HL-60 (cell line): ENCODE measurements around the gene CTNNA2.

ENCODE experiments used
- GABPA ChIP-seq: IDR thresholded peaks from 2 replicates; pipeline ENCODE4 v1.6.1; 2012; ENCODE audit warnings: low read depth
- POLR2AphosphoS5 ChIP-seq: IDR thresholded peaks from 2 replicates; pipeline ENCODE4 v1.6.1; 2012; ENCODE audit warnings: low read depth
- TF ChIP-seq, protein P1 (sequence below): IDR thresholded peaks from one replicate; pipeline ENCODE4 v1.5.1; 2011; ENCODE audit warnings: low read length, control low read depth, inconsistent platforms; ENCODE audit not compliant: insufficient read depth
- TF ChIP-seq, protein P2 (sequence below): IDR thresholded peaks from 2 replicates; pipeline ENCODE4 v1.6.1; 2012; ENCODE audit warnings: low read depth; ENCODE audit not compliant: insufficient replicate concordance

DNA sequence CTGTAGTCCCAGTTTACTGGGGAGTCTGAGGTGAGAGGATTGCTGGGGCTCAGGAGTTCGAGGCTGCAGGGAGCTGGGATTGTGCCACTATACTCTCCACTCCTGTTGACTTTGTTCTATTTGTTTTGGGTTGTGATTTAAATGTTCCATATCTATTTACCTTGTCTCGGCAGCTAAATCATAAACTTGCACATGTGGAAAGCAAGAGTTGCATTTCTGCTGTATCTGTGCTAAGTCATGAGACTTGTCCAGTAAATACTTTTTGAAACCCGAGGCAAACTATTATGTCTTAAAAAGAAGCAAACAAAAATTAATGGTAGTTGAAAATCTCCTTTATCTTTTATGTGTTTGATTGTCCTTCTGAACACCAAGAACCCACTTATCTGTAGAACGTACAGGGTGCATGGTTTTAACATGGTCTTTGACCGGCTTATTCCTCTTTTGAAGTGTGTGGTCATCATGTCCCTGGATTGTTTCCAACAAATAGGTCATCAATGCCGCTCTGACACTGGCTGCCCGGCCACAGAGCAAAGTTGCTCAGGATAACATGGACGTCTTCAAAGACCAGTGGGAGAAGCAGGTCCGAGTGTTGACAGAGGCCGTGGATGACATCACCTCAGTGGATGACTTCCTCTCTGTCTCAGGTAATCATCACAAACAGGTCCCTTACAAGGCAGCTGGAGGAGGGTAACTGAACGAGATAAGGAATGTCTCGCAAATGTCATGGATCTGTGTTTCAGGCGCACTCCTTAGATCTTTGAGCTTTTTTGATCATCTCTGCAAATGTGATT is 1032.8 kb downstream of the CTNNA2 start:
- TF ChIP-seq, protein P1, sequence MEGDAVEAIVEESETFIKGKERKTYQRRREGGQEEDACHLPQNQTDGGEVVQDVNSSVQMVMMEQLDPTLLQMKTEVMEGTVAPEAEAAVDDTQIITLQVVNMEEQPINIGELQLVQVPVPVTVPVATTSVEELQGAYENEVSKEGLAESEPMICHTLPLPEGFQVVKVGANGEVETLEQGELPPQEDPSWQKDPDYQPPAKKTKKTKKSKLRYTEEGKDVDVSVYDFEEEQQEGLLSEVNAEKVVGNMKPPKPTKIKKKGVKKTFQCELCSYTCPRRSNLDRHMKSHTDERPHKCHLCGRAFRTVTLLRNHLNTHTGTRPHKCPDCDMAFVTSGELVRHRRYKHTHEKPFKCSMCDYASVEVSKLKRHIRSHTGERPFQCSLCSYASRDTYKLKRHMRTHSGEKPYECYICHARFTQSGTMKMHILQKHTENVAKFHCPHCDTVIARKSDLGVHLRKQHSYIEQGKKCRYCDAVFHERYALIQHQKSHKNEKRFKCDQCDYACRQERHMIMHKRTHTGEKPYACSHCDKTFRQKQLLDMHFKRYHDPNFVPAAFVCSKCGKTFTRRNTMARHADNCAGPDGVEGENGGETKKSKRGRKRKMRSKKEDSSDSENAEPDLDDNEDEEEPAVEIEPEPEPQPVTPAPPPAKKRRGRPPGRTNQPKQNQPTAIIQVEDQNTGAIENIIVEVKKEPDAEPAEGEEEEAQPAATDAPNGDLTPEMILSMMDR = no peak
- TF ChIP-seq, protein P2, sequence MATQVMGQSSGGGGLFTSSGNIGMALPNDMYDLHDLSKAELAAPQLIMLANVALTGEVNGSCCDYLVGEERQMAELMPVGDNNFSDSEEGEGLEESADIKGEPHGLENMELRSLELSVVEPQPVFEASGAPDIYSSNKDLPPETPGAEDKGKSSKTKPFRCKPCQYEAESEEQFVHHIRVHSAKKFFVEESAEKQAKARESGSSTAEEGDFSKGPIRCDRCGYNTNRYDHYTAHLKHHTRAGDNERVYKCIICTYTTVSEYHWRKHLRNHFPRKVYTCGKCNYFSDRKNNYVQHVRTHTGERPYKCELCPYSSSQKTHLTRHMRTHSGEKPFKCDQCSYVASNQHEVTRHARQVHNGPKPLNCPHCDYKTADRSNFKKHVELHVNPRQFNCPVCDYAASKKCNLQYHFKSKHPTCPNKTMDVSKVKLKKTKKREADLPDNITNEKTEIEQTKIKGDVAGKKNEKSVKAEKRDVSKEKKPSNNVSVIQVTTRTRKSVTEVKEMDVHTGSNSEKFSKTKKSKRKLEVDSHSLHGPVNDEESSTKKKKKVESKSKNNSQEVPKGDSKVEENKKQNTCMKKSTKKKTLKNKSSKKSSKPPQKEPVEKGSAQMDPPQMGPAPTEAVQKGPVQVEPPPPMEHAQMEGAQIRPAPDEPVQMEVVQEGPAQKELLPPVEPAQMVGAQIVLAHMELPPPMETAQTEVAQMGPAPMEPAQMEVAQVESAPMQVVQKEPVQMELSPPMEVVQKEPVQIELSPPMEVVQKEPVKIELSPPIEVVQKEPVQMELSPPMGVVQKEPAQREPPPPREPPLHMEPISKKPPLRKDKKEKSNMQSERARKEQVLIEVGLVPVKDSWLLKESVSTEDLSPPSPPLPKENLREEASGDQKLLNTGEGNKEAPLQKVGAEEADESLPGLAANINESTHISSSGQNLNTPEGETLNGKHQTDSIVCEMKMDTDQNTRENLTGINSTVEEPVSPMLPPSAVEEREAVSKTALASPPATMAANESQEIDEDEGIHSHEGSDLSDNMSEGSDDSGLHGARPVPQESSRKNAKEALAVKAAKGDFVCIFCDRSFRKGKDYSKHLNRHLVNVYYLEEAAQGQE = no peak
- TF ChIP-seq POLR2AphosphoS5 = no peak
- no peak for TF ChIP-seq GABPA
